H1 (cell line): ENCODE data around the gene ENOSF1. TPM values are rescaled to one million over a fixed set of nuclear protein-coding genes. Genes with fewer than 3 reads are reported as not detected.
"Not testable (repeated sequence)": the region's sequence is repeated elsewhere in the genome, so short reads cannot be mapped to it uniquely, and the experiment has no call there.

Experiments
- CTCF ChIA-PET: fragments of 300-600 bp; sonication (Branson Sonifier 250); formaldehyde crosslinking; loops from one replicate; lab custom pipeline; 2021; ENCODE audit not compliant: partially characterized antibody; lab: Charles Lee
- POLR2A ChIA-PET: fragments of 300-600 bp; sonication (Branson Sonifier 250); formaldehyde crosslinking; loops from one replicate; lab custom pipeline; 2021; ENCODE audit warnings: inconsistent platforms; ENCODE audit not compliant: partially characterized antibody; lab: Charles Lee
- DNase-seq, 2 experiments: peaks; one replicate each; pipeline versions ENCODE4 v3.0.0 to v3.0.0-alpha.2; 2010 to 2022; ENCODE audit warnings: low spot score in 2 of 2, low read depth in 1 of 2, mixed read lengths in 1 of 2
- FAIRE-seq: peaks from 2 replicates; lab custom pipeline; 2011; peaks lifted over from hg19 to GRCh38; lab: Jason Lieb, UNC
- H2AFZ ChIP-seq: 2 replicates; pipeline ENCODE4 v1.8.1; 2012; ENCODE audit warnings: low read length, inconsistent platforms
- H2AK5ac ChIP-seq: 2 replicates; pipeline ENCODE4 v1.6.1; 2013; ENCODE audit warnings: low read depth, low read length
- H2BK120ac ChIP-seq: replicated peaks from 2 replicates; pipeline ENCODE3; 2013; ENCODE audit warnings: low read depth, low read length, inconsistent platforms
- H2BK12ac ChIP-seq: 2 replicates; pipeline ENCODE4 v1.6.1; 2013; ENCODE audit warnings: low read depth, low read length
- H2BK15ac ChIP-seq: 2 replicates; pipeline ENCODE4 v1.6.1; 2013; ENCODE audit warnings: low read length
- H2BK20ac ChIP-seq: 2 replicates; pipeline ENCODE4 v1.6.1; 2013; ENCODE audit warnings: low read length
- H2BK5ac ChIP-seq: 2 replicates; pipeline ENCODE4 v1.6.1; 2013; ENCODE audit warnings: low read depth, low read length
- H3K14ac ChIP-seq: 2 replicates; pipeline ENCODE4 v1.6.1; 2013; ENCODE audit warnings: inconsistent platforms; ENCODE audit not compliant: insufficient read length
- H3K18ac ChIP-seq: 2 replicates; pipeline ENCODE4 v1.6.1; 2013; ENCODE audit warnings: low read length; ENCODE audit errors: extremely low read depth
- H3K23ac ChIP-seq: 2 replicates; pipeline ENCODE4 v1.6.1; 2013; ENCODE audit warnings: inconsistent platforms; ENCODE audit not compliant: insufficient read length
- H3K23me2 ChIP-seq: 2 replicates; pipeline ENCODE4 v1.6.1; 2013; ENCODE audit warnings: low read depth, low read length
- H3K27ac ChIP-seq: 2 replicates; pipeline ENCODE4 v1.6.1; 2011; ENCODE audit warnings: low read depth, low read length, inconsistent platforms
- H3K27me3 ChIP-seq, 4 experiments: replicated peaks in 1 of 4; 1 replicate in 1 of 4; 2 replicates in 3 of 4; pipeline versions ENCODE4 v1.6.1 to v1.8.1; 2011 to 2013; ENCODE audit warnings: low read length in 3 of 4, mild to moderate bottlenecking in 3 of 4, inconsistent platforms in 2 of 4, mixed read lengths in 2 of 4, moderate library complexity in 1 of 4; ENCODE audit not compliant: control insufficient read depth in 3 of 4, insufficient read depth in 3 of 4; ENCODE audit errors: extremely low read depth in 1 of 4
- H3K36me3 ChIP-seq, 4 experiments: 2 replicates each; pipeline versions ENCODE4 v1.6.1 to v1.8.1; 2011 to 2013; ENCODE audit warnings: mild to moderate bottlenecking in 4 of 4, low read length in 3 of 4, moderate library complexity in 2 of 4, control low read depth in 1 of 4, inconsistent platforms in 1 of 4; ENCODE audit not compliant: insufficient read depth in 4 of 4, control insufficient read depth in 2 of 4
- H3K4ac ChIP-seq: replicated peaks from 2 replicates; pipeline ENCODE3; 2013; ENCODE audit warnings: low read length, low read depth, mixed read lengths, inconsistent platforms; ENCODE audit not compliant: insufficient read length
- H3K4me1 ChIP-seq, 4 experiments: replicated peaks in 1 of 4; 1 replicate in 1 of 4; 2 replicates in 3 of 4; pipeline versions ENCODE4 v1.6.1 to v1.8.1; 2011 to 2013; ENCODE audit warnings: low read length in 3 of 4, inconsistent platforms in 2 of 4, mixed read lengths in 1 of 4; ENCODE audit not compliant: insufficient read depth in 4 of 4, control insufficient read depth in 3 of 4
- H3K4me2 ChIP-seq, 2 experiments: 2 replicates each; pipeline versions ENCODE4 v1.6.1 to v1.8.1; 2011 to 2013; ENCODE audit warnings: low read depth in 2 of 2, low read length in 2 of 2, control low read depth in 1 of 2, inconsistent platforms in 1 of 2, mild to moderate bottlenecking in 1 of 2; ENCODE audit not compliant: insufficient read depth in 1 of 2
- H3K4me3 ChIP-seq, 4 experiments: fragments of 200-600, 300-600 bp in 1 of 4; sonication (generic), shearing (Covaris generic), sonication (Bioruptor Twin) in 1 of 4; 2 replicates each; pipeline versions ENCODE4 v1.5.1 to v1.8.1; 2011 to 2016; ENCODE audit warnings: low read length in 4 of 4, low read depth in 3 of 4, control low read depth in 2 of 4, inconsistent platforms in 2 of 4, mild to moderate bottlenecking in 2 of 4, mixed read lengths in 1 of 4, moderate library complexity in 1 of 4; ENCODE audit not compliant: insufficient read depth in 2 of 4; ENCODE audit errors: extremely low read depth in 1 of 4
- H3K56ac ChIP-seq: replicated peaks from 2 replicates; pipeline ENCODE3; 2013; ENCODE audit warnings: low read depth, mild to moderate bottlenecking, mixed read lengths, low read length, inconsistent platforms; ENCODE audit not compliant: insufficient read length
- H3K79me1 ChIP-seq: 2 replicates; pipeline ENCODE4 v1.6.1; 2013; ENCODE audit warnings: low read depth, low read length, control low read depth
- H3K79me2 ChIP-seq, 2 experiments: 2 replicates each; pipeline versions ENCODE4 v1.6.1 to v1.8.1; 2012 to 2013; ENCODE audit warnings: low read length in 2 of 2, mild to moderate bottlenecking in 2 of 2, inconsistent platforms in 1 of 2; ENCODE audit not compliant: insufficient read depth in 2 of 2, control insufficient read depth in 1 of 2
- H3K9ac ChIP-seq, 4 experiments: replicated peaks in 1 of 4; 1 replicate in 1 of 4; 2 replicates in 3 of 4; pipeline versions ENCODE4 v1.6.1 to v1.8.1; 2011 to 2013; ENCODE audit warnings: low read depth in 3 of 4, low read length in 3 of 4, control low read depth in 2 of 4, mild to moderate bottlenecking in 2 of 4, moderate library complexity in 2 of 4, inconsistent platforms in 1 of 4; ENCODE audit errors: extremely low read depth in 1 of 4
- H3K9me3 ChIP-seq, 2 experiments: 2 replicates each; pipeline versions ENCODE4 v1.6.1 to v1.8.1; 2012 to 2013; ENCODE audit warnings: mild to moderate bottlenecking in 2 of 2, moderate library complexity in 2 of 2, control low read depth in 1 of 2, inconsistent platforms in 1 of 2, low read depth in 1 of 2, low read length in 1 of 2, mixed read lengths in 1 of 2; ENCODE audit not compliant: insufficient read depth in 2 of 2
- H4K20me1 ChIP-seq, 2 experiments: replicated peaks in 1 of 2; 2 replicates each; pipeline versions ENCODE3 to v1.8.1; 2011 to 2013; ENCODE audit warnings: inconsistent platforms in 2 of 2, low read length in 2 of 2, mild to moderate bottlenecking in 1 of 2; ENCODE audit not compliant: insufficient read depth in 2 of 2, control insufficient read depth in 1 of 2
- H4K5ac ChIP-seq: 2 replicates; pipeline ENCODE4 v1.6.1; 2013; ENCODE audit warnings: low read length, low read depth, mixed read lengths, inconsistent platforms; ENCODE audit not compliant: insufficient read length
- H4K8ac ChIP-seq: 2 replicates; pipeline ENCODE4 v1.8.0; 2013; ENCODE audit warnings: mild to moderate bottlenecking, moderate library complexity, low read length, inconsistent platforms; ENCODE audit not compliant: insufficient read depth; ENCODE audit errors: extremely low read depth
- H4K91ac ChIP-seq: replicated peaks from 2 replicates; pipeline ENCODE3; 2013; ENCODE audit warnings: low read length, mixed read lengths, inconsistent platforms; ENCODE audit not compliant: insufficient read length
- CTCF ChIP-seq, 3 experiments: IDR thresholded peaks; 1 replicate in 2 of 3; 2 replicates in 1 of 3; pipeline versions ENCODE4 v1.5.1 to v1.6.1; 2011; ENCODE audit warnings: low read length in 3 of 3, mild to moderate bottlenecking in 3 of 3, inconsistent platforms in 2 of 3, low read depth in 1 of 3, moderate library complexity in 1 of 3; ENCODE audit not compliant: insufficient read depth in 1 of 3; ENCODE audit errors: control extremely low read depth in 1 of 3
- RAD21 ChIP-seq, 2 experiments: IDR thresholded peaks in 1 of 2; conservative IDR thresholded peaks in 1 of 2; 2 replicates each; pipeline ENCODE4 v1.6.1; 2011; ENCODE audit warnings: low read depth in 2 of 2, low read length in 2 of 2, improper control_type of control experiment in 1 of 2, inconsistent platforms in 1 of 2, mild to moderate bottlenecking in 1 of 2, moderate library complexity in 1 of 2
- WGBS, 2 experiments: shearing (Covaris generic) in 1 of 2; methylation state at CpG; one replicate each; pipeline versions ENCODE4 v1.1.6 to v1.1.7; 2013 to 2015; ENCODE audit warnings: low lambda C conversion rate in 2 of 2, mixed read lengths in 2 of 2, inconsistent platforms in 1 of 2, low coverage in 1 of 2, missing lambda C conversion rate in 1 of 2; ENCODE audit not compliant: insufficient replicate concordance in 2 of 2, insufficient coverage in 1 of 2, insufficient read length in 1 of 2; ENCODE audit errors: extremely low coverage in 1 of 2, missing lambda C conversion rate in 1 of 2; 5-methylcytosine and 5-hydroxymethylcytosine counted together
- polyA plus RNA-seq, 7 experiments: library from polyadenylated mRNA; depleted of rRNA in 3 of 7; stranded (reverse) in 5 of 7; unstranded in 2 of 7; fragments of >200 nt in 5 of 7; fragments of 200-250 nt in 2 of 7; gene quantifications; 1 replicate in 5 of 7; 2 replicates in 1 of 7; 4 replicates in 1 of 7; pipeline versions ENCODE4 v1.2.1 to v1.2.3, GENCODE V29; 2011 to 2013; ENCODE audit warnings: missing spikeins in 2 of 7, mixed read lengths in 2 of 7
- total RNA-seq: library from RNA; stranded (reverse); fragmentation: NEBNext Ultra II Directional; extraction: Animal tissue kit (Norgen Biotek cat#: 25700); gene quantifications from 2 replicates; pipeline ENCODE4 v1.2.1, GENCODE V29; 2021

ENOSF1 gene
- total and polyA plus RNA-seq, 2 of the 8 experiments (the other 6 are each of a cell fraction or from before 2014, with no cell fraction given) = 15.4 to 26.4 TPM

GRCh38 chr18:730120-730519 is 17.7 kb upstream of the ENOSF1 start:
- not testable (repeated sequence) for H3K23me2 ChIP-seq, H3K18ac ChIP-seq, H3K4ac ChIP-seq, H3K23ac ChIP-seq, H3K4me2 ChIP-seq, H3K4me3 ChIP-seq, H2BK120ac ChIP-seq, H3K56ac ChIP-seq, H2AK5ac ChIP-seq, FAIRE-seq, H4K8ac ChIP-seq, H3K27me3 ChIP-seq, H2BK15ac ChIP-seq, H2BK20ac ChIP-seq, H3K79me2 ChIP-seq, H3K27ac ChIP-seq
- WGBS, 2 experiments = 89% methylated on average over 5 of the region's 5 CpGs; no CpG with 5 or more reads in 1 of the 2 experiments
- peak; percentile 8 to 56 (median 48) for TF ChIP-seq CTCF (IDR thresholded peaks at IDR 0.05; ENCODE audit: control extremely low read depth in 1 of 3, insufficient read depth in 1 of 3, low read depth in 1 of 3, low read length in 3 of 3)
- TF ChIP-seq RAD21 (IDR thresholded peaks at IDR 0.05 in 1 of 2, conservative IDR thresholded peaks at IDR 0.05 in 1 of 2; ENCODE audit: low read depth in 2 of 2, low read length in 2 of 2) = peak; percentile 17 to 40; a peak in 3 of 4 replicates
- TF ChIP-seq, all 59 proteins: peak for 2; not testable (repeated sequence) for 57
- H3K36me3 ChIP-seq, DNase-seq, H2AFZ ChIP-seq, H4K91ac ChIP-seq, H2BK12ac ChIP-seq, H4K5ac ChIP-seq, H3K79me1 ChIP-seq, H3K9ac ChIP-seq, POLR2A ChIA-PET, H4K20me1 ChIP-seq, H3K14ac ChIP-seq, H2BK5ac ChIP-seq, H3K9me3 ChIP-seq, H3K4me1 ChIP-seq: not testable (repeated sequence)
- CTCF ChIA-PET = interaction anchor here (0.7 to 1.8 kb wide), 2 partner anchors 9 to 17 kb away, joined by 3 to 5 read pairs; no protein-coding TSS in a partner anchor
